H1 (cell line): ENCODE results near the gene PLXND1. TPM values are rescaled to one million over a fixed set of nuclear protein-coding genes. Genes with fewer than 3 reads are reported as not detected.

Source experiments
- CTCF ChIA-PET: fragments of 300-600 bp; sonication (Branson Sonifier 250); formaldehyde crosslinking; loops from one replicate; lab custom pipeline; 2021; ENCODE audit not compliant: partially characterized antibody; lab: Charles Lee
- POLR2A ChIA-PET: fragments of 300-600 bp; sonication (Branson Sonifier 250); formaldehyde crosslinking; loops from one replicate; lab custom pipeline; 2021; ENCODE audit warnings: inconsistent platforms; ENCODE audit not compliant: partially characterized antibody; lab: Charles Lee
- DNase-seq, 2 experiments: peaks; one replicate each; pipeline versions ENCODE4 v3.0.0 to v3.0.0-alpha.2; 2010 to 2022; ENCODE audit warnings: low spot score in 2 of 2, low read depth in 1 of 2, mixed read lengths in 1 of 2
- FAIRE-seq: peaks from 2 replicates; lab custom pipeline; 2011; peaks lifted over from hg19 to GRCh38; lab: Jason Lieb, UNC
- H2AFZ ChIP-seq: 2 replicates; pipeline ENCODE4 v1.8.1; 2012; ENCODE audit warnings: low read length, inconsistent platforms
- H2AK5ac ChIP-seq: 2 replicates; pipeline ENCODE4 v1.6.1; 2013; ENCODE audit warnings: low read depth, low read length
- H2BK120ac ChIP-seq: replicated peaks from 2 replicates; pipeline ENCODE3; 2013; ENCODE audit warnings: low read depth, low read length, inconsistent platforms
- H2BK12ac ChIP-seq: 2 replicates; pipeline ENCODE4 v1.6.1; 2013; ENCODE audit warnings: low read depth, low read length
- H2BK15ac ChIP-seq: 2 replicates; pipeline ENCODE4 v1.6.1; 2013; ENCODE audit warnings: low read length
- H2BK20ac ChIP-seq: 2 replicates; pipeline ENCODE4 v1.6.1; 2013; ENCODE audit warnings: low read length
- H2BK5ac ChIP-seq: 2 replicates; pipeline ENCODE4 v1.6.1; 2013; ENCODE audit warnings: low read depth, low read length
- H3K14ac ChIP-seq: 2 replicates; pipeline ENCODE4 v1.6.1; 2013; ENCODE audit warnings: inconsistent platforms; ENCODE audit not compliant: insufficient read length
- H3K18ac ChIP-seq: 2 replicates; pipeline ENCODE4 v1.6.1; 2013; ENCODE audit warnings: low read length; ENCODE audit errors: extremely low read depth
- H3K23ac ChIP-seq: 2 replicates; pipeline ENCODE4 v1.6.1; 2013; ENCODE audit warnings: inconsistent platforms; ENCODE audit not compliant: insufficient read length
- H3K23me2 ChIP-seq: 2 replicates; pipeline ENCODE4 v1.6.1; 2013; ENCODE audit warnings: low read depth, low read length
- H3K27ac ChIP-seq: 2 replicates; pipeline ENCODE4 v1.6.1; 2011; ENCODE audit warnings: low read depth, low read length, inconsistent platforms
- H3K27me3 ChIP-seq, 4 experiments: replicated peaks in 1 of 4; 1 replicate in 1 of 4; 2 replicates in 3 of 4; pipeline versions ENCODE4 v1.6.1 to v1.8.1; 2011 to 2013; ENCODE audit warnings: low read length in 3 of 4, mild to moderate bottlenecking in 3 of 4, inconsistent platforms in 2 of 4, mixed read lengths in 2 of 4, moderate library complexity in 1 of 4; ENCODE audit not compliant: control insufficient read depth in 3 of 4, insufficient read depth in 3 of 4; ENCODE audit errors: extremely low read depth in 1 of 4
- H3K36me3 ChIP-seq, 4 experiments: 2 replicates each; pipeline versions ENCODE4 v1.6.1 to v1.8.1; 2011 to 2013; ENCODE audit warnings: mild to moderate bottlenecking in 4 of 4, low read length in 3 of 4, moderate library complexity in 2 of 4, control low read depth in 1 of 4, inconsistent platforms in 1 of 4; ENCODE audit not compliant: insufficient read depth in 4 of 4, control insufficient read depth in 2 of 4
- H3K4ac ChIP-seq: replicated peaks from 2 replicates; pipeline ENCODE3; 2013; ENCODE audit warnings: low read length, low read depth, mixed read lengths, inconsistent platforms; ENCODE audit not compliant: insufficient read length
- H3K4me1 ChIP-seq, 4 experiments: replicated peaks in 1 of 4; 1 replicate in 1 of 4; 2 replicates in 3 of 4; pipeline versions ENCODE4 v1.6.1 to v1.8.1; 2011 to 2013; ENCODE audit warnings: low read length in 3 of 4, inconsistent platforms in 2 of 4, mixed read lengths in 1 of 4; ENCODE audit not compliant: insufficient read depth in 4 of 4, control insufficient read depth in 3 of 4
- H3K4me2 ChIP-seq, 2 experiments: 2 replicates each; pipeline versions ENCODE4 v1.6.1 to v1.8.1; 2011 to 2013; ENCODE audit warnings: low read depth in 2 of 2, low read length in 2 of 2, control low read depth in 1 of 2, inconsistent platforms in 1 of 2, mild to moderate bottlenecking in 1 of 2; ENCODE audit not compliant: insufficient read depth in 1 of 2
- H3K4me3 ChIP-seq, 4 experiments: fragments of 200-600, 300-600 bp in 1 of 4; sonication (generic), shearing (Covaris generic), sonication (Bioruptor Twin) in 1 of 4; 2 replicates each; pipeline versions ENCODE4 v1.5.1 to v1.8.1; 2011 to 2016; ENCODE audit warnings: low read length in 4 of 4, low read depth in 3 of 4, control low read depth in 2 of 4, inconsistent platforms in 2 of 4, mild to moderate bottlenecking in 2 of 4, mixed read lengths in 1 of 4, moderate library complexity in 1 of 4; ENCODE audit not compliant: insufficient read depth in 2 of 4; ENCODE audit errors: extremely low read depth in 1 of 4
- H3K56ac ChIP-seq: replicated peaks from 2 replicates; pipeline ENCODE3; 2013; ENCODE audit warnings: low read depth, mild to moderate bottlenecking, mixed read lengths, low read length, inconsistent platforms; ENCODE audit not compliant: insufficient read length
- H3K79me1 ChIP-seq: 2 replicates; pipeline ENCODE4 v1.6.1; 2013; ENCODE audit warnings: low read depth, low read length, control low read depth
- H3K79me2 ChIP-seq, 2 experiments: 2 replicates each; pipeline versions ENCODE4 v1.6.1 to v1.8.1; 2012 to 2013; ENCODE audit warnings: low read length in 2 of 2, mild to moderate bottlenecking in 2 of 2, inconsistent platforms in 1 of 2; ENCODE audit not compliant: insufficient read depth in 2 of 2, control insufficient read depth in 1 of 2
- H3K9ac ChIP-seq, 4 experiments: replicated peaks in 1 of 4; 1 replicate in 1 of 4; 2 replicates in 3 of 4; pipeline versions ENCODE4 v1.6.1 to v1.8.1; 2011 to 2013; ENCODE audit warnings: low read depth in 3 of 4, low read length in 3 of 4, control low read depth in 2 of 4, mild to moderate bottlenecking in 2 of 4, moderate library complexity in 2 of 4, inconsistent platforms in 1 of 4; ENCODE audit errors: extremely low read depth in 1 of 4
- H3K9me3 ChIP-seq, 2 experiments: 2 replicates each; pipeline versions ENCODE4 v1.6.1 to v1.8.1; 2012 to 2013; ENCODE audit warnings: mild to moderate bottlenecking in 2 of 2, moderate library complexity in 2 of 2, control low read depth in 1 of 2, inconsistent platforms in 1 of 2, low read depth in 1 of 2, low read length in 1 of 2, mixed read lengths in 1 of 2; ENCODE audit not compliant: insufficient read depth in 2 of 2
- H4K20me1 ChIP-seq, 2 experiments: replicated peaks in 1 of 2; 2 replicates each; pipeline versions ENCODE3 to v1.8.1; 2011 to 2013; ENCODE audit warnings: inconsistent platforms in 2 of 2, low read length in 2 of 2, mild to moderate bottlenecking in 1 of 2; ENCODE audit not compliant: insufficient read depth in 2 of 2, control insufficient read depth in 1 of 2
- H4K5ac ChIP-seq: 2 replicates; pipeline ENCODE4 v1.6.1; 2013; ENCODE audit warnings: low read length, low read depth, mixed read lengths, inconsistent platforms; ENCODE audit not compliant: insufficient read length
- H4K8ac ChIP-seq: 2 replicates; pipeline ENCODE4 v1.8.0; 2013; ENCODE audit warnings: mild to moderate bottlenecking, moderate library complexity, low read length, inconsistent platforms; ENCODE audit not compliant: insufficient read depth; ENCODE audit errors: extremely low read depth
- H4K91ac ChIP-seq: replicated peaks from 2 replicates; pipeline ENCODE3; 2013; ENCODE audit warnings: low read length, mixed read lengths, inconsistent platforms; ENCODE audit not compliant: insufficient read length
- BRCA1 ChIP-seq: IDR thresholded peaks from 2 replicates; pipeline ENCODE4 v1.6.1; 2012; ENCODE audit warnings: low read depth, low read length, improper control_type of control experiment
- CHD2 ChIP-seq: IDR thresholded peaks from 2 replicates; pipeline ENCODE4 v1.6.1; 2012; ENCODE audit warnings: low read length, improper control_type of control experiment
- EGR1 ChIP-seq: IDR thresholded peaks from 2 replicates; pipeline ENCODE4 v1.6.1; 2011; ENCODE audit warnings: low read depth, low read length, borderline replicate concordance
- FOSL1 ChIP-seq: IDR thresholded peaks from 2 replicates; pipeline ENCODE4 v1.6.1; 2011; ENCODE audit warnings: mild to moderate bottlenecking, low read depth, low read length, moderate library complexity; ENCODE audit not compliant: insufficient read depth
- JUN ChIP-seq: IDR thresholded peaks from 2 replicates; pipeline ENCODE4 v1.6.1; 2011; ENCODE audit warnings: low read depth, mild to moderate bottlenecking, improper control_type of control experiment, low read length
- MAFK ChIP-seq: IDR thresholded peaks from 2 replicates; pipeline ENCODE4 v1.6.1; 2012; ENCODE audit warnings: low read depth, mild to moderate bottlenecking, improper control_type of control experiment, low read length
- POLR2AphosphoS5 ChIP-seq: IDR thresholded peaks from 2 replicates; pipeline ENCODE4 v1.6.1; 2011; ENCODE audit warnings: low read depth, low read length
- RAD21 ChIP-seq, 2 experiments: IDR thresholded peaks in 1 of 2; conservative IDR thresholded peaks in 1 of 2; 2 replicates each; pipeline ENCODE4 v1.6.1; 2011; ENCODE audit warnings: low read depth in 2 of 2, low read length in 2 of 2, improper control_type of control experiment in 1 of 2, inconsistent platforms in 1 of 2, mild to moderate bottlenecking in 1 of 2, moderate library complexity in 1 of 2
- SIN3A ChIP-seq, 2 experiments: IDR thresholded peaks in 1 of 2; conservative IDR thresholded peaks in 1 of 2; 2 replicates each; pipeline ENCODE4 v1.6.1; 2011 to 2012; ENCODE audit warnings: low read length in 2 of 2, improper control_type of control experiment in 1 of 2, low read depth in 1 of 2, mild to moderate bottlenecking in 1 of 2
- WGBS, 2 experiments: shearing (Covaris generic) in 1 of 2; methylation state at CpG; one replicate each; pipeline versions ENCODE4 v1.1.6 to v1.1.7; 2013 to 2015; ENCODE audit warnings: low lambda C conversion rate in 2 of 2, mixed read lengths in 2 of 2, inconsistent platforms in 1 of 2, low coverage in 1 of 2, missing lambda C conversion rate in 1 of 2; ENCODE audit not compliant: insufficient replicate concordance in 2 of 2, insufficient coverage in 1 of 2, insufficient read length in 1 of 2; ENCODE audit errors: extremely low coverage in 1 of 2, missing lambda C conversion rate in 1 of 2; 5-methylcytosine and 5-hydroxymethylcytosine counted together
- polyA plus RNA-seq, 7 experiments: library from polyadenylated mRNA; depleted of rRNA in 3 of 7; stranded (reverse) in 5 of 7; unstranded in 2 of 7; fragments of >200 nt in 5 of 7; fragments of 200-250 nt in 2 of 7; gene quantifications; 1 replicate in 5 of 7; 2 replicates in 1 of 7; 4 replicates in 1 of 7; pipeline versions ENCODE4 v1.2.1 to v1.2.3, GENCODE V29; 2011 to 2013; ENCODE audit warnings: missing spikeins in 2 of 7, mixed read lengths in 2 of 7
- total RNA-seq: library from RNA; stranded (reverse); fragmentation: NEBNext Ultra II Directional; extraction: Animal tissue kit (Norgen Biotek cat#: 25700); gene quantifications from 2 replicates; pipeline ENCODE4 v1.2.1, GENCODE V29; 2021
- TF ChIP-seq, protein P1 (sequence below): IDR thresholded peaks from 2 replicates; pipeline ENCODE4 v1.6.1; 2011; ENCODE audit warnings: low read depth, mild to moderate bottlenecking, low read length; ENCODE audit not compliant: insufficient read depth

The PLXND1 gene
- total and polyA plus RNA-seq, 2 of the 8 experiments (the other 6 are each of a cell fraction or from before 2014, with no cell fraction given), result 17.7 to 66.4 TPM

DNA sequence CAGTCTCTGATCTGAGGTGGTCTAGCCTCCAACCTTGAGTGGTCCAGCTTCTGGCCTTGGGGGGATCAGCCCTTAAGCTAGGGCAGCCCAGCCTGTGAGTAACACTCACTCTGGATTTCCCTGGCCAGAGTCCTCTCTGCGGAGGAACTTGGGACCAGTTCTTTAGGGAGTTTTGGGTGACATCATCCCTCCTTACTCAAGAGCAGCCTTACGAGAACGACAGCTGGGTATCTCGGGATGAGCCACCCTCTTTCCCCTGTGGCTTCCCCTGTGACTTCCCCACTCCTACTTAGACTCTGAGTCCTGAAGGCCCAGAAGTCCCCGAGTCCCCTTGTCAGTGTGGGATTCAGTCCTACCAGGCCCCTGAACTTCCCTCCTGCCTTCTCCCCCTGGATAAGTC, 10.2 kb upstream of the PLXND1 start:
- H3K23ac ChIP-seq, result no peak overlapping the region
- ChIA-PET CTCF (interaction anchor here (1.4 to 1.6 kb wide), 3 partner anchors 10 to 326 kb away, joined by 4 to 8 read pairs (median 4); no protein-coding TSS in a partner anchor), POLR2A (no interaction called here)
- H2BK20ac ChIP-seq, result 0 out of 2 replicates have a peak overlapping the region, but pooled peaks have one; percentile 72
- no peak overlapping the region for H4K5ac ChIP-seq
- H4K8ac ChIP-seq, result no peak overlapping the region
- no peaks in the 10 kb centered on the region for H3K27me3 ChIP-seq
- H3K79me1 ChIP-seq, result no peaks in the 10 kb centered on the region
- H3K4me1 ChIP-seq, result peaks cover 0 to 18% (median 5%) of the 10 kb centered on the region in 4 experiments; a peak in 5 of 7 replicates
- H3K9me3 ChIP-seq, result no peaks in the 10 kb centered on the region
- WGBS, 2 experiments, result 87% methylated on average over 5 of the region's 5 CpGs; no CpG with 5 or more reads in 1 of the 2 experiments
- H3K14ac ChIP-seq, result no peak overlapping the region
- H2BK15ac ChIP-seq, result no peak overlapping the region
- no peak overlapping the region for H3K4ac ChIP-seq
- TF ChIP-seq MAFK (no peak), RAD21 (IDR thresholded peaks at IDR 0.05 in 1 of 2, conservative IDR thresholded peaks at IDR 0.05 in 1 of 2; ENCODE audit: low read depth in 2 of 2, low read length in 2 of 2) (no peak), JUN (no peak), FOSL1 (no peak), BRCA1 (no peak), SIN3A (conservative IDR thresholded peaks at IDR 0.05 in 1 of 2, IDR thresholded peaks at IDR 0.05 in 1 of 2; ENCODE audit: low read depth in 1 of 2, low read length in 2 of 2) (no peak), EGR1 (no peak), POLR2AphosphoS5 (no peak), CHD2 (no peak)
- TF ChIP-seq, protein P1, sequence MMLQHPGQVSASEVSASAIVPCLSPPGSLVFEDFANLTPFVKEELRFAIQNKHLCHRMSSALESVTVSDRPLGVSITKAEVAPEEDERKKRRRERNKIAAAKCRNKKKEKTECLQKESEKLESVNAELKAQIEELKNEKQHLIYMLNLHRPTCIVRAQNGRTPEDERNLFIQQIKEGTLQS, result no peak
- H3K9ac ChIP-seq, result no peak overlapping the region
- H4K91ac ChIP-seq, result no peak overlapping the region
- H2AK5ac ChIP-seq, result no peak overlapping the region
- DNase-seq, result no peak
- no peak overlapping the region for H3K56ac ChIP-seq
- no peak overlapping the region for H2BK12ac ChIP-seq
- H4K20me1 ChIP-seq, result no peaks in the 10 kb centered on the region
- no peak overlapping the region for H2AFZ ChIP-seq
- no peaks in the 10 kb centered on the region for H3K36me3 ChIP-seq
- H3K4me2 ChIP-seq, result no peak overlapping the region
- H2BK5ac ChIP-seq, result no peak overlapping the region
- H3K27ac ChIP-seq, result no peak overlapping the region
- no peak for FAIRE-seq
- no peak overlapping the region for H2BK120ac ChIP-seq
- no peaks in the 10 kb centered on the region for H3K23me2 ChIP-seq
- H3K18ac ChIP-seq, result no peak overlapping the region
- no peak overlapping the region for H3K4me3 ChIP-seq
- H3K79me2 ChIP-seq, result no peaks in the 10 kb centered on the region
